WTC11 (cell line): ENCODE measurements around the gene SLC31A1. TPM values are rescaled to one million over a fixed set of nuclear protein-coding genes. Genes with fewer than 3 reads are reported as not detected.
A peak's percentile ranks its signal among the peaks of the same experiment; 100 is the strongest.

Experiments used
- ATAC-seq: fragments of 200-7000 bp; cut with Tn5 transposase; 2 replicates; pipeline ENCODE4 v1.10.0; 2021; ENCODE audit warnings: mild to moderate bottlenecking, moderate library complexity
- CTCF ChIA-PET: fragments of 300-600 bp; sonication (Branson Sonifier 250); formaldehyde crosslinking; loops from one replicate; lab custom pipeline; 2021; ENCODE audit warnings: antibody characterized with exemption; lab: Charles Lee
- POLR2A ChIA-PET: fragments of 350-600 bp; sonication (Branson Sonifier 250); formaldehyde crosslinking; loops from one replicate; lab custom pipeline; 2021; ENCODE audit warnings: antibody characterized with exemption; lab: Charles Lee
- DNase-seq: peaks from one replicate; pipeline ENCODE4 v3.0.0; 2021; ENCODE audit warnings: low spot score
- H3K27ac Mint-ChIP-seq: 2 replicates; pipeline ENCODE4 v1.8.0; 2021; ENCODE audit warnings: mixed read lengths
- H3K27me3 Mint-ChIP-seq: 2 replicates; pipeline ENCODE4 v1.8.0; 2021; ENCODE audit warnings: low read depth, mild to moderate bottlenecking, moderate library complexity, mixed read lengths
- H3K36me3 Mint-ChIP-seq: 2 replicates; pipeline ENCODE4 v1.8.0; 2021; ENCODE audit warnings: mixed read lengths
- H3K4me1 Mint-ChIP-seq: 2 replicates; pipeline ENCODE4 v1.8.0; 2022; ENCODE audit warnings: mixed read lengths
- H3K4me3 Mint-ChIP-seq: 2 replicates; pipeline ENCODE4 v1.8.0; 2021; ENCODE audit warnings: mild to moderate bottlenecking, moderate library complexity, mixed read lengths
- H3K9me3 Mint-ChIP-seq: 2 replicates; pipeline ENCODE4 v1.8.0; 2021; ENCODE audit warnings: mixed read lengths
- CBFB ChIP-seq: sonication (generic); formaldehyde crosslinking; IDR thresholded peaks from 2 replicates; pipeline ENCODE4 v1.8.1; 2022; ENCODE audit warnings: mild to moderate bottlenecking, low read depth, missing genetic modification reagents
- CREB1 ChIP-seq: sonication (generic); formaldehyde crosslinking; IDR thresholded peaks from 2 replicates; pipeline ENCODE4 v1.8.0; 2023; ENCODE audit warnings: mild to moderate bottlenecking, missing genetic modification reagents
- FOXP1 ChIP-seq: sonication (generic); formaldehyde crosslinking; IDR thresholded peaks from 2 replicates; pipeline ENCODE4 v1.8.0; 2022; ENCODE audit warnings: missing genetic modification reagents, mild to moderate bottlenecking, moderate library complexity, borderline replicate concordance
- GRHL2 ChIP-seq: fragments of 250-450 bp; sonication (Bioruptor Pico); IDR thresholded peaks from 2 replicates; pipeline ENCODE4 v1.8.0; 2022; ENCODE audit warnings: mild to moderate bottlenecking, moderate library complexity; ENCODE audit not compliant: insufficient replicate concordance, severe bottlenecking
- HMGA2 ChIP-seq: fragments of 250-450 bp; sonication (Bioruptor Pico); IDR thresholded peaks from 2 replicates; pipeline ENCODE4 v1.4.0; 2021; ENCODE audit warnings: mild to moderate bottlenecking, moderate library complexity
- JAZF1 ChIP-seq: fragments of 250-450 bp; sonication (Bioruptor Pico); IDR thresholded peaks from 2 replicates; pipeline ENCODE4 v1.9.0; 2021; ENCODE audit warnings: moderate library complexity, mild to moderate bottlenecking, inconsistent platforms
- NFE2L1 ChIP-seq: sonication (generic); formaldehyde crosslinking; IDR thresholded peaks from 2 replicates; pipeline ENCODE4 v1.8.1; 2023; ENCODE audit warnings: missing genetic modification reagents
- OVOL2 ChIP-seq: fragments of 250-450 bp; sonication (Bioruptor Pico); IDR thresholded peaks from 2 replicates; pipeline ENCODE4 v1.9.0; 2021; ENCODE audit warnings: mild to moderate bottlenecking, borderline replicate concordance
- SMAD3 ChIP-seq: sonication (generic); formaldehyde crosslinking; IDR thresholded peaks from 2 replicates; pipeline ENCODE4 v1.8.0; 2022; ENCODE audit warnings: missing genetic modification reagents, mild to moderate bottlenecking, borderline replicate concordance
- SP1 ChIP-seq: sonication (generic); formaldehyde crosslinking; conservative IDR thresholded peaks from 2 replicates; pipeline ENCODE4 v1.8.1; 2022; ENCODE audit warnings: missing genetic modification reagents
- TEAD4 ChIP-seq: sonication (generic); formaldehyde crosslinking; IDR thresholded peaks from 2 replicates; pipeline ENCODE4 v1.8.0; 2022; ENCODE audit warnings: mild to moderate bottlenecking, missing genetic modification reagents
- ZNF121 ChIP-seq: sonication (generic); formaldehyde crosslinking; IDR thresholded peaks from 2 replicates; pipeline ENCODE4 v1.8.0; 2023; ENCODE audit warnings: missing genetic modification reagents
- ZNF396 ChIP-seq: fragments of 250-450 bp; sonication (Bioruptor Pico); IDR thresholded peaks from 2 replicates; pipeline ENCODE4 v1.8.0; 2021; ENCODE audit warnings: mild to moderate bottlenecking, moderate library complexity, borderline replicate concordance
- total RNA-seq: library from RNA; stranded (reverse); gene quantifications from 3 replicates; pipeline ENCODE4 v1.2.3, GENCODE V29; 2021
- TF ChIP-seq, protein P1 (sequence below): sonication (generic); formaldehyde crosslinking; IDR thresholded peaks from 2 replicates; pipeline ENCODE4 v1.8.1; 2023; ENCODE audit warnings: mild to moderate bottlenecking, missing genetic modification reagents
- TF ChIP-seq, protein P2 (sequence below): sonication (generic); formaldehyde crosslinking; IDR thresholded peaks from 2 replicates; pipeline ENCODE4 v1.8.0; 2023; ENCODE audit warnings: missing genetic modification reagents
- TF ChIP-seq, protein P3 (sequence below): sonication (generic); formaldehyde crosslinking; IDR thresholded peaks from 2 replicates; pipeline ENCODE4 v1.8.0; 2022; ENCODE audit warnings: mild to moderate bottlenecking, missing genetic modification reagents
- TF ChIP-seq, protein P4 (sequence below): fragments of 200-600 bp; IDR thresholded peaks from 2 replicates; pipeline ENCODE4 v1.8.0; 2022; ENCODE audit warnings: antibody characterized with exemption
- TF ChIP-seq, protein P5 (sequence below): fragments of 250-450 bp; sonication (Bioruptor Pico); IDR thresholded peaks from 2 replicates; pipeline ENCODE4 v1.9.0; 2021; ENCODE audit warnings: mild to moderate bottlenecking, borderline replicate concordance
- TF ChIP-seq, protein P6 (sequence below): fragments of 250-450 bp; sonication (Bioruptor Pico); IDR thresholded peaks from 2 replicates; pipeline ENCODE4 v1.9.0; 2021; ENCODE audit warnings: mild to moderate bottlenecking

SLC31A1 gene
- total RNA-seq, 1 experiment from 2014 or later, result 43.9 TPM

DNA sequence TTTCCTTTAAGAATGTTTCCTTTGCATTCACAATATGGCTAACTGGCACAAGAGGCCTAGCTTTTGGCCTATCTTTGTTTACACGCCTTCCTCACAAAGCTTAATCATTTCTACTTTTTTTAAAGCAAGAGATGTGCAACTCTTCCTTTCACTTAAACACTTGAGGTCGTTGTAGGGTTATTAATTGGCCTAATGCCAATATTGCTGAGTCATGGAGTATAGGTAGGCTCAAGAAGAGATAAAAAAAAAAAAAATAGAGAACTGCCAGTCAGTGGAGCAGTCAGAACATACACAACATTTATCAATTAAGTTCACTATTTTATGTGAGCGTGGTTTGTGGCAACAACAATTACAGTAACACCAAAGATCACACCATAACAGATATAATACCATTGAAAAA is 6.2 kb upstream of the SLC31A1 start:
- H3K9me3 Mint-ChIP-seq, result no peaks in the 10 kb centered on the region
- DNase-seq (no peak), ATAC-seq (no peak)
- POLR2A ChIA-PET, result no interaction called here
- TF ChIP-seq, protein P1, sequence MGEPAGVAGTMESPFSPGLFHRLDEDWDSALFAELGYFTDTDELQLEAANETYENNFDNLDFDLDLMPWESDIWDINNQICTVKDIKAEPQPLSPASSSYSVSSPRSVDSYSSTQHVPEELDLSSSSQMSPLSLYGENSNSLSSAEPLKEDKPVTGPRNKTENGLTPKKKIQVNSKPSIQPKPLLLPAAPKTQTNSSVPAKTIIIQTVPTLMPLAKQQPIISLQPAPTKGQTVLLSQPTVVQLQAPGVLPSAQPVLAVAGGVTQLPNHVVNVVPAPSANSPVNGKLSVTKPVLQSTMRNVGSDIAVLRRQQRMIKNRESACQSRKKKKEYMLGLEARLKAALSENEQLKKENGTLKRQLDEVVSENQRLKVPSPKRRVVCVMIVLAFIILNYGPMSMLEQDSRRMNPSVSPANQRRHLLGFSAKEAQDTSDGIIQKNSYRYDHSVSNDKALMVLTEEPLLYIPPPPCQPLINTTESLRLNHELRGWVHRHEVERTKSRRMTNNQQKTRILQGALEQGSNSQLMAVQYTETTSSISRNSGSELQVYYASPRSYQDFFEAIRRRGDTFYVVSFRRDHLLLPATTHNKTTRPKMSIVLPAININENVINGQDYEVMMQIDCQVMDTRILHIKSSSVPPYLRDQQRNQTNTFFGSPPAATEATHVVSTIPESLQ (CRISPR knock-in tag), result no peak
- TF ChIP-seq, protein P2, sequence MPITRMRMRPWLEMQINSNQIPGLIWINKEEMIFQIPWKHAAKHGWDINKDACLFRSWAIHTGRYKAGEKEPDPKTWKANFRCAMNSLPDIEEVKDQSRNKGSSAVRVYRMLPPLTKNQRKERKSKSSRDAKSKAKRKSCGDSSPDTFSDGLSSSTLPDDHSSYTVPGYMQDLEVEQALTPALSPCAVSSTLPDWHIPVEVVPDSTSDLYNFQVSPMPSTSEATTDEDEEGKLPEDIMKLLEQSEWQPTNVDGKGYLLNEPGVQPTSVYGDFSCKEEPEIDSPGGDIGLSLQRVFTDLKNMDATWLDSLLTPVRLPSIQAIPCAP (CRISPR knock-in tag), result no peak
- TF ChIP-seq, protein P3, sequence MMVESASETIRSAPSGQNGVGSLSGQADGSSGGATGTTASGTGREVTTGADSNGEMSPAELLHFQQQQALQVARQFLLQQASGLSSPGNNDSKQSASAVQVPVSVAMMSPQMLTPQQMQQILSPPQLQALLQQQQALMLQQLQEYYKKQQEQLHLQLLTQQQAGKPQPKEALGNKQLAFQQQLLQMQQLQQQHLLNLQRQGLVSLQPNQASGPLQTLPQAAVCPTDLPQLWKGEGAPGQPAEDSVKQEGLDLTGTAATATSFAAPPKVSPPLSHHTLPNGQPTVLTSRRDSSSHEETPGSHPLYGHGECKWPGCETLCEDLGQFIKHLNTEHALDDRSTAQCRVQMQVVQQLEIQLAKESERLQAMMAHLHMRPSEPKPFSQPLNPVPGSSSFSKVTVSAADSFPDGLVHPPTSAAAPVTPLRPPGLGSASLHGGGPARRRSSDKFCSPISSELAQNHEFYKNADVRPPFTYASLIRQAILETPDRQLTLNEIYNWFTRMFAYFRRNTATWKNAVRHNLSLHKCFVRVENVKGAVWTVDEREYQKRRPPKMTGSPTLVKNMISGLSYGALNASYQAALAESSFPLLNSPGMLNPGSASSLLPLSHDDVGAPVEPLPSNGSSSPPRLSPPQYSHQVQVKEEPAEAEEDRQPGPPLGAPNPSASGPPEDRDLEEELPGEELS, result no peak
- TF ChIP-seq TEAD4 (CRISPR knock-in tag) (no peak), SP1 (CRISPR knock-in tag) (no peak), ZNF121 (CRISPR knock-in tag) (no peak), NFE2L1 (CRISPR knock-in tag) (no peak), HMGA2 (CRISPR knock-in tag) (no peak), JAZF1 (CRISPR knock-in tag) (no peak), ZNF396 (CRISPR knock-in tag) (no peak), CBFB (CRISPR knock-in tag) (no peak), CREB1 (CRISPR knock-in tag) (no peak), FOXP1 (no peak), GRHL2 (no peak), OVOL2 (CRISPR knock-in tag) (no peak), SMAD3 (CRISPR knock-in tag) (no peak)
- TF ChIP-seq, protein P4, sequence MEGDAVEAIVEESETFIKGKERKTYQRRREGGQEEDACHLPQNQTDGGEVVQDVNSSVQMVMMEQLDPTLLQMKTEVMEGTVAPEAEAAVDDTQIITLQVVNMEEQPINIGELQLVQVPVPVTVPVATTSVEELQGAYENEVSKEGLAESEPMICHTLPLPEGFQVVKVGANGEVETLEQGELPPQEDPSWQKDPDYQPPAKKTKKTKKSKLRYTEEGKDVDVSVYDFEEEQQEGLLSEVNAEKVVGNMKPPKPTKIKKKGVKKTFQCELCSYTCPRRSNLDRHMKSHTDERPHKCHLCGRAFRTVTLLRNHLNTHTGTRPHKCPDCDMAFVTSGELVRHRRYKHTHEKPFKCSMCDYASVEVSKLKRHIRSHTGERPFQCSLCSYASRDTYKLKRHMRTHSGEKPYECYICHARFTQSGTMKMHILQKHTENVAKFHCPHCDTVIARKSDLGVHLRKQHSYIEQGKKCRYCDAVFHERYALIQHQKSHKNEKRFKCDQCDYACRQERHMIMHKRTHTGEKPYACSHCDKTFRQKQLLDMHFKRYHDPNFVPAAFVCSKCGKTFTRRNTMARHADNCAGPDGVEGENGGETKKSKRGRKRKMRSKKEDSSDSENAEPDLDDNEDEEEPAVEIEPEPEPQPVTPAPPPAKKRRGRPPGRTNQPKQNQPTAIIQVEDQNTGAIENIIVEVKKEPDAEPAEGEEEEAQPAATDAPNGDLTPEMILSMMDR, result no peak
- TF ChIP-seq, protein P5, sequence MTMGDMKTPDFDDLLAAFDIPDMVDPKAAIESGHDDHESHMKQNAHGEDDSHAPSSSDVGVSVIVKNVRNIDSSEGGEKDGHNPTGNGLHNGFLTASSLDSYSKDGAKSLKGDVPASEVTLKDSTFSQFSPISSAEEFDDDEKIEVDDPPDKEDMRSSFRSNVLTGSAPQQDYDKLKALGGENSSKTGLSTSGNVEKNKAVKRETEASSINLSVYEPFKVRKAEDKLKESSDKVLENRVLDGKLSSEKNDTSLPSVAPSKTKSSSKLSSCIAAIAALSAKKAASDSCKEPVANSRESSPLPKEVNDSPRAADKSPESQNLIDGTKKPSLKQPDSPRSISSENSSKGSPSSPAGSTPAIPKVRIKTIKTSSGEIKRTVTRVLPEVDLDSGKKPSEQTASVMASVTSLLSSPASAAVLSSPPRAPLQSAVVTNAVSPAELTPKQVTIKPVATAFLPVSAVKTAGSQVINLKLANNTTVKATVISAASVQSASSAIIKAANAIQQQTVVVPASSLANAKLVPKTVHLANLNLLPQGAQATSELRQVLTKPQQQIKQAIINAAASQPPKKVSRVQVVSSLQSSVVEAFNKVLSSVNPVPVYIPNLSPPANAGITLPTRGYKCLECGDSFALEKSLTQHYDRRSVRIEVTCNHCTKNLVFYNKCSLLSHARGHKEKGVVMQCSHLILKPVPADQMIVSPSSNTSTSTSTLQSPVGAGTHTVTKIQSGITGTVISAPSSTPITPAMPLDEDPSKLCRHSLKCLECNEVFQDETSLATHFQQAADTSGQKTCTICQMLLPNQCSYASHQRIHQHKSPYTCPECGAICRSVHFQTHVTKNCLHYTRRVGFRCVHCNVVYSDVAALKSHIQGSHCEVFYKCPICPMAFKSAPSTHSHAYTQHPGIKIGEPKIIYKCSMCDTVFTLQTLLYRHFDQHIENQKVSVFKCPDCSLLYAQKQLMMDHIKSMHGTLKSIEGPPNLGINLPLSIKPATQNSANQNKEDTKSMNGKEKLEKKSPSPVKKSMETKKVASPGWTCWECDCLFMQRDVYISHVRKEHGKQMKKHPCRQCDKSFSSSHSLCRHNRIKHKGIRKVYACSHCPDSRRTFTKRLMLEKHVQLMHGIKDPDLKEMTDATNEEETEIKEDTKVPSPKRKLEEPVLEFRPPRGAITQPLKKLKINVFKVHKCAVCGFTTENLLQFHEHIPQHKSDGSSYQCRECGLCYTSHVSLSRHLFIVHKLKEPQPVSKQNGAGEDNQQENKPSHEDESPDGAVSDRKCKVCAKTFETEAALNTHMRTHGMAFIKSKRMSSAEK, result no peak
- TF ChIP-seq, protein P6, sequence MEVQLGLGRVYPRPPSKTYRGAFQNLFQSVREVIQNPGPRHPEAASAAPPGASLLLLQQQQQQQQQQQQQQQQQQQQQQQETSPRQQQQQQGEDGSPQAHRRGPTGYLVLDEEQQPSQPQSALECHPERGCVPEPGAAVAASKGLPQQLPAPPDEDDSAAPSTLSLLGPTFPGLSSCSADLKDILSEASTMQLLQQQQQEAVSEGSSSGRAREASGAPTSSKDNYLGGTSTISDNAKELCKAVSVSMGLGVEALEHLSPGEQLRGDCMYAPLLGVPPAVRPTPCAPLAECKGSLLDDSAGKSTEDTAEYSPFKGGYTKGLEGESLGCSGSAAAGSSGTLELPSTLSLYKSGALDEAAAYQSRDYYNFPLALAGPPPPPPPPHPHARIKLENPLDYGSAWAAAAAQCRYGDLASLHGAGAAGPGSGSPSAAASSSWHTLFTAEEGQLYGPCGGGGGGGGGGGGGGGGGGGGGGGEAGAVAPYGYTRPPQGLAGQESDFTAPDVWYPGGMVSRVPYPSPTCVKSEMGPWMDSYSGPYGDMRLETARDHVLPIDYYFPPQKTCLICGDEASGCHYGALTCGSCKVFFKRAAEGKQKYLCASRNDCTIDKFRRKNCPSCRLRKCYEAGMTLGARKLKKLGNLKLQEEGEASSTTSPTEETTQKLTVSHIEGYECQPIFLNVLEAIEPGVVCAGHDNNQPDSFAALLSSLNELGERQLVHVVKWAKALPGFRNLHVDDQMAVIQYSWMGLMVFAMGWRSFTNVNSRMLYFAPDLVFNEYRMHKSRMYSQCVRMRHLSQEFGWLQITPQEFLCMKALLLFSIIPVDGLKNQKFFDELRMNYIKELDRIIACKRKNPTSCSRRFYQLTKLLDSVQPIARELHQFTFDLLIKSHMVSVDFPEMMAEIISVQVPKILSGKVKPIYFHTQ (CRISPR knock-in tag), result no peak
- no peak overlapping the region for H3K4me3 Mint-ChIP-seq
- H3K36me3 Mint-ChIP-seq, result no peaks in the 10 kb centered on the region
- CTCF ChIA-PET, result no interaction called here
- peaks cover 7% of the 10 kb centered on the region for H3K4me1 Mint-ChIP-seq
- peak overlapping the region; percentile 57 for H3K27ac Mint-ChIP-seq
- H3K27me3 Mint-ChIP-seq, result no peaks in the 10 kb centered on the region
